Activated CD8-positive, alpha-beta memory T cell treated with anti-CD3 and anti-CD28 coated beads for 48 hours (primary cell): Measurements from ENCODE around the gene NSFL1C.

Experiments
- DNase-seq, 3 experiments: peaks; one replicate each; pipeline ENCODE4 v3.0.0-alpha.2; 2020; ENCODE audit warnings: low read depth in 2 of 3, low spot score in 2 of 3

NSFL1C gene

GRCh38 chr20:1462834-1463233 is 3.8 kb downstream of the NSFL1C start:
- no peak for DNase-seq

- no peak for DNase-seq
Measured at GRCh38 chr20:1462001-1462400, 4.6 kb downstream of the NSFL1C start.

- no peak for DNase-seq
Measured at GRCh38 chr20:1460275-1460674, 6.4 kb downstream of the NSFL1C start.

GRCh38 chr20:1457992-1458391 is 8.7 kb downstream of the NSFL1C start:
- DNase-seq, result no peak

GRCh38 chr20:1456300-1456699 is 10.3 kb downstream of the NSFL1C start:
- DNase-seq, result no peak

- no peak for DNase-seq
Measured at GRCh38 chr20:1450926-1451491, 15.6 kb downstream of the NSFL1C start.

GRCh38 chr20:1449370-1449769 is 17.3 kb downstream of the NSFL1C start:
- no peak for DNase-seq

GRCh38 chr20:1448081-1448620 is 18.5 kb downstream of the NSFL1C start:
- no peak for DNase-seq

GRCh38 chr20:1446536-1446935 is 20.1 kb downstream of the NSFL1C start:
- DNase-seq, result no peak

GRCh38 chr20:1443085-1443484 is 23.6 kb downstream of the NSFL1C start:
- DNase-seq, result no peak

- no peak for DNase-seq
Measured at GRCh38 chr20:1442304-1442703, 24.3 kb downstream of the NSFL1C start.

- no peak for DNase-seq
Measured at GRCh38 chr20:1441133-1441532, 25.5 kb downstream of the NSFL1C start.

GRCh38 chr20:1440024-1440423 is 26.6 kb downstream of the NSFL1C start:
- no peak for DNase-seq

GRCh38 chr20:1438361-1438760 is 28.3 kb downstream of the NSFL1C start:
- DNase-seq, result no peak

GRCh38 chr20:1437235-1437904 is 29.3 kb downstream of the NSFL1C start:
- DNase-seq, result peak; percentile 40 to 64 (median 41)

- DNase-seq, result no peak
Measured at GRCh38 chr20:1436263-1436662, 30.4 kb downstream of the NSFL1C start.

GRCh38 chr20:1435337-1435699 is 31.3 kb downstream of the NSFL1C start:
- DNase-seq, result no peak

- peak in 2 of 3 experiments; percentile 25 to 26 for DNase-seq
Measured at GRCh38 chr20:1434571-1435336, 31.9 kb downstream of the NSFL1C start.

- no peak for DNase-seq
Measured at GRCh38 chr20:1431158-1431557, 35.5 kb downstream of the NSFL1C start.

GRCh38 chr20:1430004-1430451 is 36.6 kb downstream of the NSFL1C start:
- no peak for DNase-seq

GRCh38 chr20:1429143-1429728 is 37.4 kb downstream of the NSFL1C start:
- DNase-seq, result no peak
